WTC11 (cell line): ENCODE results near the gene CAV2. TPM values are rescaled to one million over a fixed set of nuclear protein-coding genes. Genes with fewer than 3 reads are reported as not detected.

Experiments
- ATAC-seq: fragments of 200-7000 bp; cut with Tn5 transposase; 2 replicates; pipeline ENCODE4 v1.10.0; 2021; ENCODE audit warnings: mild to moderate bottlenecking, moderate library complexity
- CTCF ChIA-PET: fragments of 300-600 bp; sonication (Branson Sonifier 250); formaldehyde crosslinking; loops from one replicate; lab custom pipeline; 2021; ENCODE audit warnings: antibody characterized with exemption; lab: Charles Lee
- POLR2A ChIA-PET: fragments of 350-600 bp; sonication (Branson Sonifier 250); formaldehyde crosslinking; loops from one replicate; lab custom pipeline; 2021; ENCODE audit warnings: antibody characterized with exemption; lab: Charles Lee
- DNase-seq: peaks from one replicate; pipeline ENCODE4 v3.0.0; 2021; ENCODE audit warnings: low spot score
- H3K27ac Mint-ChIP-seq: 2 replicates; pipeline ENCODE4 v1.8.0; 2021; ENCODE audit warnings: mixed read lengths
- H3K27me3 Mint-ChIP-seq: 2 replicates; pipeline ENCODE4 v1.8.0; 2021; ENCODE audit warnings: low read depth, mild to moderate bottlenecking, moderate library complexity, mixed read lengths
- H3K36me3 Mint-ChIP-seq: 2 replicates; pipeline ENCODE4 v1.8.0; 2021; ENCODE audit warnings: mixed read lengths
- H3K4me1 Mint-ChIP-seq: 2 replicates; pipeline ENCODE4 v1.8.0; 2022; ENCODE audit warnings: mixed read lengths
- H3K4me3 Mint-ChIP-seq: 2 replicates; pipeline ENCODE4 v1.8.0; 2021; ENCODE audit warnings: mild to moderate bottlenecking, moderate library complexity, mixed read lengths
- H3K9me3 Mint-ChIP-seq: 2 replicates; pipeline ENCODE4 v1.8.0; 2021; ENCODE audit warnings: mixed read lengths
- AFF4 ChIP-seq: sonication (generic); formaldehyde crosslinking; IDR thresholded peaks from 2 replicates; pipeline ENCODE4 v1.8.1; 2023; ENCODE audit warnings: mild to moderate bottlenecking, missing genetic modification reagents, borderline replicate concordance
- ATF1 ChIP-seq: sonication (generic); formaldehyde crosslinking; IDR thresholded peaks from 2 replicates; pipeline ENCODE4 v1.8.1; 2023; ENCODE audit warnings: mild to moderate bottlenecking, moderate library complexity, missing genetic modification reagents
- ATF2 ChIP-seq: sonication (generic); formaldehyde crosslinking; IDR thresholded peaks from 2 replicates; pipeline ENCODE4 v1.8.1; 2022; ENCODE audit warnings: low read depth, missing genetic modification reagents, borderline replicate concordance
- E2F1 ChIP-seq: sonication (generic); formaldehyde crosslinking; IDR thresholded peaks from 2 replicates; pipeline ENCODE4 v1.8.0; 2022; ENCODE audit warnings: mild to moderate bottlenecking, missing genetic modification reagents
- E2F5 ChIP-seq: sonication (generic); formaldehyde crosslinking; IDR thresholded peaks from 2 replicates; pipeline ENCODE4 v1.8.1; 2022; ENCODE audit warnings: mild to moderate bottlenecking, moderate library complexity, missing genetic modification reagents
- GABPB1 ChIP-seq: sonication (generic); formaldehyde crosslinking; IDR thresholded peaks from 2 replicates; pipeline ENCODE4 v1.8.1; 2023; ENCODE audit warnings: mild to moderate bottlenecking, missing genetic modification reagents
- JUN ChIP-seq: sonication (generic); formaldehyde crosslinking; IDR thresholded peaks from 2 replicates; pipeline ENCODE4 v1.8.0; 2023; ENCODE audit warnings: mild to moderate bottlenecking, missing genetic modification reagents
- KAT7 ChIP-seq: sonication (generic); formaldehyde crosslinking; IDR thresholded peaks from 2 replicates; pipeline ENCODE4 v1.8.1; 2023; ENCODE audit warnings: missing genetic modification reagents, mild to moderate bottlenecking, borderline replicate concordance
- MLX ChIP-seq: sonication (generic); formaldehyde crosslinking; IDR thresholded peaks from 2 replicates; pipeline ENCODE4 v1.8.1; 2023; ENCODE audit warnings: mild to moderate bottlenecking, missing genetic modification reagents, moderate library complexity
- NFATC4 ChIP-seq: fragments of 250-450 bp; sonication (Bioruptor Pico); IDR thresholded peaks from 2 replicates; pipeline ENCODE4 v1.9.0; 2021; ENCODE audit warnings: mild to moderate bottlenecking
- STAT6 ChIP-seq: sonication (generic); formaldehyde crosslinking; conservative IDR thresholded peaks from 2 replicates; pipeline ENCODE4 v1.8.1; 2023; ENCODE audit warnings: mild to moderate bottlenecking, low read depth, missing genetic modification reagents, moderate library complexity
- USF1 ChIP-seq: sonication (generic); formaldehyde crosslinking; IDR thresholded peaks from 2 replicates; pipeline ENCODE4 v1.8.0; 2022; ENCODE audit warnings: mild to moderate bottlenecking, missing genetic modification reagents
- ZBTB21 ChIP-seq: sonication (generic); formaldehyde crosslinking; IDR thresholded peaks from 2 replicates; pipeline ENCODE4 v1.8.1; 2023; ENCODE audit warnings: mild to moderate bottlenecking, missing genetic modification reagents, borderline replicate concordance
- ZBTB43 ChIP-seq: sonication (generic); formaldehyde crosslinking; IDR thresholded peaks from 2 replicates; pipeline ENCODE4 v1.8.1; 2023; ENCODE audit warnings: mild to moderate bottlenecking, missing genetic modification reagents
- ZMAT4 ChIP-seq: fragments of 250-450 bp; sonication (Bioruptor Pico); IDR thresholded peaks from 2 replicates; pipeline ENCODE4 v1.9.0; 2021; ENCODE audit warnings: mild to moderate bottlenecking
- ZNF219 ChIP-seq: sonication (generic); formaldehyde crosslinking; IDR thresholded peaks from 2 replicates; pipeline ENCODE4 v1.8.0; 2023; ENCODE audit warnings: missing genetic modification reagents, mild to moderate bottlenecking, borderline replicate concordance
- ZNF317 ChIP-seq: sonication (generic); formaldehyde crosslinking; IDR thresholded peaks from 2 replicates; pipeline ENCODE4 v1.8.1; 2023; ENCODE audit warnings: low read depth, mild to moderate bottlenecking, moderate library complexity, missing genetic modification reagents, borderline replicate concordance
- total RNA-seq: library from RNA; stranded (reverse); gene quantifications from 3 replicates; pipeline ENCODE4 v1.2.3, GENCODE V29; 2021

Gene CAV2
- total RNA-seq, 1 experiment from 2014 or later, result 4.3 TPM

GRCh38 chr7:116534790-116535189 lies 35.3 kb downstream of the CAV2 start:
- TF ChIP-seq ZBTB21 (no peak), GABPB1 (no peak), MLX (CRISPR knock-in tag) (no peak), AFF4 (CRISPR knock-in tag) (no peak), E2F5 (CRISPR knock-in tag) (no peak), ATF2 (no peak), ZMAT4 (no peak), ZNF317 (CRISPR knock-in tag) (no peak), JUN (CRISPR knock-in tag) (no peak), USF1 (CRISPR knock-in tag) (no peak), STAT6 (no peak), ZNF219 (CRISPR knock-in tag) (no peak), ATF1 (no peak), NFATC4 (CRISPR knock-in tag) (no peak), ZBTB43 (CRISPR knock-in tag) (no peak), E2F1 (CRISPR knock-in tag) (no peak), KAT7 (CRISPR knock-in tag) (no peak)
- peaks cover 6% of the 10 kb centered on the region for H3K36me3 Mint-ChIP-seq
- H3K27me3 Mint-ChIP-seq, result no peaks in the 10 kb centered on the region
- no peak for DNase-seq
- POLR2A ChIA-PET, result no interaction called here
- no peak overlapping the region for H3K4me3 Mint-ChIP-seq
- CTCF ChIA-PET, result no interaction called here
- H3K9me3 Mint-ChIP-seq, result peaks cover 16% of the 10 kb centered on the region
- H3K4me1 Mint-ChIP-seq, result peaks cover 5% of the 10 kb centered on the region; the same call in 1 of the 2 replicates
- no peak overlapping the region for H3K27ac Mint-ChIP-seq
- no peak for ATAC-seq
